Kidney (tissue), 14 donors: ENCODE results near the gene TLCD2. TPM values are rescaled to one million over a fixed set of nuclear protein-coding genes. Genes with fewer than 3 reads are reported as not detected.
"Not testable (repeated sequence)": the region's sequence is repeated elsewhere in the genome, so short reads cannot be mapped to it uniquely, and the experiment has no call there.

Experiments used
- DNase-seq, 5 donors: peaks; one replicate each; pipeline ENCODE4 v3.0.0-alpha.2; 2013 to 2020
- FAIRE-seq: peaks from 2 replicates; lab custom pipeline; 2012; peaks lifted over from hg19 to GRCh38; lab: Jason Lieb, UNC
- H3K27ac ChIP-seq, 2 donors: one replicate each; pipeline ENCODE4 v1.7.0; 2013; ENCODE audit warnings: low read depth in 2 of 2, low read length in 2 of 2, inconsistent platforms in 1 of 2
- H3K27me3 ChIP-seq: one replicate; pipeline ENCODE4 v1.7.1; 2013; ENCODE audit warnings: low read length, inconsistent platforms; ENCODE audit not compliant: control insufficient read depth, insufficient read depth
- H3K36me3 ChIP-seq, 3 donors: one replicate each; pipeline versions ENCODE4 v1.7.0 to v1.7.1; 2013; ENCODE audit warnings: low read length in 3 of 3, control low read depth in 1 of 3, inconsistent platforms in 1 of 3; ENCODE audit not compliant: insufficient read depth in 3 of 3, control insufficient read depth in 2 of 3
- H3K4me1 ChIP-seq, 3 donors: one replicate each; pipeline versions ENCODE4 v1.7.0 to v1.7.1; 2013; ENCODE audit warnings: low read length in 3 of 3, inconsistent platforms in 1 of 3, low read depth in 1 of 3; ENCODE audit not compliant: control insufficient read depth in 2 of 3, insufficient read depth in 2 of 3
- H3K4me3 ChIP-seq, 3 donors: one replicate each; pipeline versions ENCODE4 v1.7.0 to v1.8.1; 2013; ENCODE audit warnings: low read length in 3 of 3, control low read depth in 1 of 3, inconsistent platforms in 1 of 3
- H3K9ac ChIP-seq, 3 donors: one replicate each; pipeline versions ENCODE4 v1.7.0 to v1.7.1; 2013; ENCODE audit warnings: low read length in 3 of 3, control low read depth in 1 of 3, inconsistent platforms in 1 of 3
- H3K9me3 ChIP-seq, 3 donors: one replicate each; pipeline versions ENCODE4 v1.7.0 to v1.7.1; 2013; ENCODE audit warnings: low read length in 3 of 3, control low read depth in 1 of 3, inconsistent platforms in 1 of 3; ENCODE audit not compliant: control insufficient read depth in 2 of 3, insufficient read depth in 1 of 3
- CTCF ChIP-seq: IDR thresholded peaks from 3 replicates; pipeline ENCODE4 v1.5.1; 2012; ENCODE audit warnings: mild to moderate bottlenecking, moderate library complexity, borderline replicate concordance; ENCODE audit not compliant: insufficient read depth; ENCODE audit errors: extremely low read depth
- intact Hi-C: fragments of 100-400 bp; cut with DNase I; formaldehyde crosslinking; loops from one replicate; pipeline ENCODE4 v1.11.1; 2022
- polyA plus RNA-seq: library from polyadenylated mRNA; stranded (reverse); fragments of 350-450 nt; fragmentation: Illumina TruSeq; extraction: RNeasy Lipid Tissue Mini Kit (QIAGEN cat#74804); gene quantifications from one replicate; pipeline ENCODE4 v1.2.3, GENCODE V29; 2014; ENCODE audit warnings: low read depth, low replicate concordance; ENCODE audit not compliant: insufficient read depth
- total RNA-seq: library from RNA; stranded (reverse); fragmentation: NEBNext Ultra II Directional; extraction: Animal tissue kit (Norgen Biotek cat#: 25700); gene quantifications from one replicate; pipeline ENCODE4 v1.2.1, GENCODE V29; 2021
- donor health status: control.
- donor health status: control.
- donor health status: control.
- donor health status: control.
- donor health status: control.
- donor health status: DM: yes; HTN: yes; CAD: no.
- donor health status: Normal renal cell carcinoma (clear cell type).

Gene TLCD2
- total and polyA plus RNA-seq, 2 donors from 2014 or later, result 1.3 to 6.2 TPM

DNA sequence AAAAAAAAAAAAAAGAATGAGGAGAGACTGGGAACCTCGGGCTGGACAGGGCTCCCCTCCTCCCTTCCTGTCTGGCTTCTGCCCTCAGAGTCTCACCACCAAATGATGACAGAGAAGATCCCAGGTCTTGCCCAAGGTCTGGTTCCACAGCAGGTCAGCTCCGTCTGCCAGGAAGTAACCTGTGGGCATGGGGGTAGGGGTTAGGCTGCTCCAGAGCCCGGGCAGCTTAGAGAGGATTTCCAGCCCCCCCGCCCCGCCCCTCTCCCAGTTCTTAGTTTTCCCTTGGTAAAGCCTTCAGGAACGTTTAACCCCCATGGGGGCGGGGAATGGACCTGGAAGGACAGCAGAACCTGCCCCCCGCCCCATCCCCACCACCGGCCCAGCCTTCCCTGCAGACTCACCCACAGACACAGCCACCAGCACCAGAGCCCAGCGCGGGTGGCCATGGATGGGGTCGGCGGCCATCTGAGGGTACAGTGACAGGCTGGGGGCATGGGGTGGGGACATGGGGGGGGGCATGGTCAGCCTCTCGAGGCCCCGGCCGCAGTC lies 700 bp downstream of the TLCD2 start:
- H3K4me3 ChIP-seq, result peak overlapping the region in 1 of 3 donors; percentile 53
- no peak overlapping the region for H3K27ac ChIP-seq
- peaks cover 0 to 23% (median 15%) of the 10 kb centered on the region in 3 donors for H3K36me3 ChIP-seq
- no peak for FAIRE-seq
- H3K4me1 ChIP-seq, result peaks cover 3 to 22% (median 17%) of the 10 kb centered on the region in 3 donors
- H3K27me3 ChIP-seq, result no peaks in the 10 kb centered on the region
- no peak for TF ChIP-seq CTCF
- DNase-seq, result peak in 1 of 5 donors; percentile 76
- intact Hi-C loops, result no loop called here
- H3K9ac ChIP-seq, result no peak overlapping the region
- H3K9me3 ChIP-seq, result no peaks in the 10 kb centered on the region

- H3K4me3 ChIP-seq, H3K27me3 ChIP-seq, intact Hi-C loops, FAIRE-seq, H3K9me3 ChIP-seq, DNase-seq, H3K9ac ChIP-seq, H3K27ac ChIP-seq: not testable (repeated sequence)
- Histone ChIP-seq H3K36me3 (peaks cover 0 to 23% (median 15%) of the 10 kb centered on the region in 3 donors), H3K4me1 (peaks cover 3 to 17% (median 12%) of the 10 kb centered on the region in 3 donors)
Measured at GRCh38 chr17:1708791-1709346, 1.3 kb downstream of the TLCD2 start.

DNA sequence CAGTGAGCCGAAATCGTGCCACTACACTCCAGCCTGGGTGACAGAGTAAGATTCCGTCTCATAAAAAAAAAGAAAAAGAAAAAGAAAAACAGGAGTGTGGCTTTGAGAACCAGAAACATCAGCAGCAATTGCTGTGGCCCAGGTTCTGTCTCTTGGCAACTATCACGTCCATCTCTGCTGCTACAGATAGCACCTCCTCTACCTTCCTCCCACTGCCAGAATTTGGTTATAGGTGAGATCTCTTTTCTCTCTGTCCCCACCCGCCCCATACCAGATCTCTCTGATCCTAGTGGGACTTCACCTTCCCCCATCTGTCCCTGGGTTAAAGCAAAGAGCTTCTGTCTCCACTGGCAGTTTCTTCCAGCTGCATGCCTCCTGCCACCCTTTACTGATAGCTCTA lies 3.1 kb downstream of the TLCD2 start:
- H3K9ac ChIP-seq, result no peak overlapping the region
- intact Hi-C loops, result no loop called here
- H3K4me3 ChIP-seq, result no peak overlapping the region
- peaks cover 0 to 6% (median 0%) of the 10 kb centered on the region in 3 donors for H3K36me3 ChIP-seq
- H3K9me3 ChIP-seq, result no peaks in the 10 kb centered on the region
- H3K4me1 ChIP-seq, result peaks cover 0 to 3% (median 0%) of the 10 kb centered on the region in 3 donors
- FAIRE-seq (no peak), DNase-seq (no peak)
- no peak overlapping the region for H3K27ac ChIP-seq
- TF ChIP-seq CTCF, result no peak
- H3K27me3 ChIP-seq, result no peaks in the 10 kb centered on the region

DNA sequence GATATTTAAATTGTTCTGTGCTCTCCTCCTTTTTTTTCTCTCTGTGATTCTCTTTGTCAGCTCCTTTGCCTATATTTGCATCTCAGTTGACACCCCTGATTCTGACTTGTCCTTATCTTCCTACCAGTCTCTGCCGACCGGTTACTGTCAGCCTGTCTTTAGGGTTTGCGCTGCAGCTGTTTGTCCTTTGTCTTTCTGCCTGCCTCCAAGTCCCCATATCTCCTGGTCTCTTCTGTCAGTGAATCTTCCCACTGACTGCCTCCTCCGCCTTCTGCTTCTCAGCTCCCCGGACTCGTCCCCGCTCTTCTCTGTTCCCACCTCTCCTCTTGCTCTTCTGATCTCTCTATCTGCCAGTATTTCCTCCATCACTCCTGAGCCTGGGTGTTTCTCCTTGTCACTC lies 5.2 kb downstream of the TLCD2 start:
- DNase-seq, result no peak
- H3K9me3 ChIP-seq, result no peaks in the 10 kb centered on the region
- no peak for FAIRE-seq
- no peak overlapping the region for H3K4me3 ChIP-seq
- H3K4me1 ChIP-seq, result no peaks in the 10 kb centered on the region
- no peak overlapping the region for H3K27ac ChIP-seq
- no peak overlapping the region for H3K9ac ChIP-seq
- TF ChIP-seq CTCF, result no peak
- no peaks in the 10 kb centered on the region for H3K36me3 ChIP-seq
- no peaks in the 10 kb centered on the region for H3K27me3 ChIP-seq
- intact Hi-C loops, result no loop called here
